Karpas-422 (cell line): ENCODE data around the gene IL10RB. TPM values are rescaled to one million over a fixed set of nuclear protein-coding genes. Genes with fewer than 3 reads are reported as not detected.
A peak's percentile ranks its signal among the peaks of the same experiment; 100 is the strongest.

Experiments
- DNase-seq: peaks from one replicate; pipeline ENCODE4 v3.0.0-alpha.2; 2015
- H2AFZ ChIP-seq: fragments of 200-600 bp; sonication (generic); 2 replicates; pipeline ENCODE4 v1.6.1; 2014; ENCODE audit warnings: antibody characterized with exemption, low read length, mixed read lengths
- H3K27ac ChIP-seq: fragments of 200-600 bp; sonication (generic); 2 replicates; pipeline ENCODE4 v1.5.1; 2014; ENCODE audit warnings: mild to moderate bottlenecking, low read length, moderate library complexity
- H3K27me3 ChIP-seq: fragments of 200-600 bp; sonication (generic); 2 replicates; pipeline ENCODE4 v1.6.1; 2014; ENCODE audit warnings: low read length, mixed read lengths
- H3K36me3 ChIP-seq: fragments of 200-600 bp; sonication (generic); 2 replicates; pipeline ENCODE4 v1.6.1; 2014; ENCODE audit warnings: low read length, mixed read lengths; ENCODE audit not compliant: insufficient read depth
- H3K4me1 ChIP-seq: fragments of 200-600 bp; sonication (generic); 2 replicates; pipeline ENCODE4 v1.6.1; 2014; ENCODE audit warnings: mild to moderate bottlenecking, low read length, mixed read lengths
- H3K4me2 ChIP-seq: fragments of 200-600 bp; sonication (generic); 2 replicates; pipeline ENCODE4 v1.6.1; 2014; ENCODE audit warnings: low read length, low read depth, mild to moderate bottlenecking; ENCODE audit not compliant: poor library complexity, severe bottlenecking
- H3K4me3 ChIP-seq: fragments of 200-600 bp; sonication (generic); 2 replicates; pipeline ENCODE4 v1.5.1; 2014; ENCODE audit warnings: mild to moderate bottlenecking, antibody characterized with exemption, low read length, mixed read lengths
- H3K79me2 ChIP-seq: fragments of 200-600 bp; sonication (generic); 2 replicates; pipeline ENCODE4 v1.6.1; 2014; ENCODE audit warnings: mild to moderate bottlenecking, low read length, mixed read lengths
- H3K9ac ChIP-seq: fragments of 200-600 bp; sonication (generic); 2 replicates; pipeline ENCODE4 v1.6.0; 2014; ENCODE audit warnings: low read length
- H3K9me2 ChIP-seq: fragments of 200-600 bp; sonication (generic), shearing (Covaris generic); replicated peaks from 2 replicates; pipeline ENCODE4 v1.6.0; 2014; ENCODE audit warnings: mild to moderate bottlenecking, low read length, moderate library complexity; ENCODE audit not compliant: insufficient read depth
- H3K9me3 ChIP-seq: fragments of 300-700, 200-600 bp; sonication (generic); 2 replicates; pipeline ENCODE4 v1.6.1; 2014; ENCODE audit warnings: low read length, mixed read lengths
- H4K20me1 ChIP-seq: fragments of 200-600 bp; sonication (generic); 2 replicates; pipeline ENCODE4 v1.6.1; 2014; ENCODE audit warnings: mild to moderate bottlenecking, antibody characterized with exemption, low read length, low read depth; ENCODE audit not compliant: insufficient read depth
- total RNA-seq: library from RNA; depleted of rRNA; stranded (reverse); fragments of >200 nt; shearing (Covaris generic); gene quantifications from 2 replicates; pipeline ENCODE4 v1.2.3, GENCODE V29; 2014; ENCODE audit warnings: low replicate concordance

The IL10RB gene
- total RNA-seq, 1 experiment from 2014 or later: 67.0 TPM

DNA sequence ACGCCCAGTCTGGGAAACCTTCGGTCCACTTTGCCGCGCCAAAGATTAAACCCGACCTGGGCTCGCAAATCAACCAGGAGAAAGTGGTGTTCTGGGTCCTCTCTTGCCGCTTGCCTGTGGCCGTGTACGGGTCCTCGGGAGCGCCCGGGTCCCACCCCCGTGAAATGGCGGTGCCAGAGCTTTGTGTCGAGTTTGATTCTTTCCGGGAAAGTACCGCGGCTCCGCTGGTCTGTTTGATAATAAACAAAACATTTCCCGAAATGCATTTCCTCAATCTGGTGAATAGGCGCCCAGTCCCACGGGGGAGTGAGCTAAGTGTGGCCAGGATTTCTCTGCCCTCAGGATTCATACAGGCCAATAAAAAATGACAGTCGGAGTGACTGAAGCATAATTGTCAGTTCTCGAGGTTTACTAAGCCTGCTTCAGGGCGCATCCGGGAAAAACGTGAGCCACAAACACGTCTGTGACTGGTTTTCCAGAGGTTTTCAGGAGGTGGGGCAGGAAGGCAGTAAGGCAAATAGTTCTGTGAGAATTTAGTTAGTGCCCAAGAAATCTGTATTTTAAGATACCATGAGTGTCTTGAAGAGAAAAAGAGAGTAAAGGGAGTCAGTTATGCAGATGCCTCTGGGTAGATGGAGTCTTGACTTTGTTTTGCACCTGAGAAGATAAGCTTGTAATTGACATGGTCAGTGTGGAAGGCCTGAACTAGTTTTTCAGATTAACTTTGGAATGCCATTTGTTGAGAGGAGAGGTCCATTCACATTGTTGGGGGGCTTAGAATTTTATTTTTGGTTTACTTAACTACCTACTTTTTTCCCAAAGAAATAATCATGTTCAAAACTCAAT lies 59.3 kb downstream of the IL10RB start:
- Histone ChIP-seq H3K79me2 (peaks cover 54% of the 10 kb centered on the region), H2AFZ (peak overlapping the region; percentile 88), H3K4me3 (peak overlapping the region; percentile 81), H3K4me2 (peak overlapping the region; percentile 94), H4K20me1 (no peaks in the 10 kb centered on the region), H3K9me2 (no peaks in the 10 kb centered on the region), H3K4me1 (peaks cover 23% of the 10 kb centered on the region), H3K9me3 (no peaks in the 10 kb centered on the region), H3K27me3 (no peaks in the 10 kb centered on the region), H3K9ac (peak overlapping the region; percentile 93), H3K36me3 (no peaks in the 10 kb centered on the region), H3K27ac (peak overlapping the region; percentile 54)
- DNase-seq: peak; percentile 73

GRCh38 chr21:33327326-33327725 lies 61.2 kb downstream of the IL10RB start:
- Histone ChIP-seq H2AFZ (no peak overlapping the region), H3K4me2 (peak overlapping the region; percentile 94), H3K36me3 (no peaks in the 10 kb centered on the region; the same call in 1 of the 2 replicates), H3K9me3 (peaks cover 3% of the 10 kb centered on the region; the same call in 1 of the 2 replicates), H3K9ac (no peak overlapping the region), H3K27me3 (no peaks in the 10 kb centered on the region), H3K4me1 (peaks cover 23% of the 10 kb centered on the region), H4K20me1 (no peaks in the 10 kb centered on the region), H3K9me2 (no peaks in the 10 kb centered on the region), H3K79me2 (peaks cover 72% of the 10 kb centered on the region), H3K27ac (no peak overlapping the region), H3K4me3 (no peak overlapping the region)
- no peak for DNase-seq

DNA sequence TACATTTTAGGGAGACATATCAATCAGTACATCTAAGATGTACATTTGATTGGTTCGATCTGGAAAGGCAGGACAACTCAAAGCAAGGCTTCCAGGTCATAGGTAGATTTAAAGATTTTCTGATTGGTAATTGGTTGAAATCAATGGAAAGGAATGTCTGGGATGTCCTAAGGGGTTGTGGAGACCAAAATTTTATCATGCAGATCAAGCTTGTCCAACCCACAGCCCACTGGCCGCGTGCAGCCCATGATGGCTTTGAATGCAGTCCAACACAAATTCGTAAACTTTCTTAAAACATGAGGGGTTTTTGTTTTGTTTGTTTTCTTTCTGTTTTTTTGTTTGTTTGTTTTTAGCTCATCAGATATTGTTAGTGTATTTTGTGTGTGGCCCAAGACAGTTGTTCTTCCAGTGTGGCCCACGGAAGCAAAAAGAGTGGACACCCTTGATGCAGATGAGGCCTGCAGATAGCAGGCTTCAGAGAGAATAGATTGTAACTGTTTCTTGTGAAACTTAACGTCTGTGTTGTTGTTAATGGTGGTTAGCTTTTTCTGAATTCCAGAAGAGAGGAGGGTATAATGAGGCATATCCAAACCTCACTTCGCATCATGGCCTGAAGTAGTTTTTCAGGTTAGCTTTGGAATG lies 61.7 kb downstream of the IL10RB start:
- Histone ChIP-seq H3K9ac (no peak overlapping the region), H3K27me3 (no peaks in the 10 kb centered on the region), H2AFZ (no peak overlapping the region), H3K36me3 (no peaks in the 10 kb centered on the region; the same call in 1 of the 2 replicates), H3K27ac (no peak overlapping the region), H3K9me3 (peaks cover 4% of the 10 kb centered on the region; the same call in 1 of the 2 replicates), H4K20me1 (no peaks in the 10 kb centered on the region), H3K9me2 (no peaks in the 10 kb centered on the region), H3K4me3 (no peak overlapping the region), H3K4me1 (peaks cover 23% of the 10 kb centered on the region), H3K4me2 (no peak overlapping the region), H3K79me2 (peaks cover 76% of the 10 kb centered on the region)
- no peak for DNase-seq

DNA sequence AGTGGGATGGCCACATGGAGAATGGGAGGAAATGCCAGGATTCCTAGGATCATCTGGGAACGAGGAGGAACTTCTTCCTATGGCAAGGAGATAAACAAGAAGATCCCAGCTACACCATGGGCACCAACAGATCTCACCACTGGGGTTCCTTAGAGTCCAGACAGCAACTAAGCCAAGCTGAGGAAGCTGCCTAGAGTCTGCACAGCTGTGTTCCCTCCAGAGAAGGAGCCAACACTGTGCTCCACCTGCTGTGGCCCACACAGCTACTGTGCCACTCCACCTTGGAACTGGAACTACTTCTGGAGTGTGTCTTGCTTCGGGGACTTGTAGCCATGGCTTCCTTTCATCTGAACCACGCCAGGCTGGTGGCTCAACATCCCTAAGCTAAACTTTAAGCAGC lies 64.6 kb downstream of the IL10RB start:
- Histone ChIP-seq H3K27ac (no peak overlapping the region), H3K4me2 (no peak overlapping the region), H4K20me1 (no peaks in the 10 kb centered on the region), H2AFZ (no peak overlapping the region), H3K9me3 (peaks cover 7% of the 10 kb centered on the region; the same call in 1 of the 2 replicates), H3K4me3 (no peak overlapping the region), H3K79me2 (peaks cover 90% of the 10 kb centered on the region), H3K9me2 (no peaks in the 10 kb centered on the region), H3K9ac (no peak overlapping the region), H3K27me3 (no peaks in the 10 kb centered on the region), H3K36me3 (peaks cover 10% of the 10 kb centered on the region), H3K4me1 (peaks cover 17% of the 10 kb centered on the region)
- no peak for DNase-seq

GRCh38 chr21:33332143-33332542 lies 66.0 kb downstream of the IL10RB start:
- Histone ChIP-seq H3K79me2 (peaks cover 76% of the 10 kb centered on the region), H2AFZ (no peak overlapping the region), H4K20me1 (no peaks in the 10 kb centered on the region), H3K36me3 (peaks cover 10% of the 10 kb centered on the region), H3K4me3 (no peak overlapping the region), H3K27me3 (no peaks in the 10 kb centered on the region), H3K27ac (no peak overlapping the region), H3K9me2 (no peaks in the 10 kb centered on the region), H3K4me1 (peaks cover 4% of the 10 kb centered on the region; the same call in 1 of the 2 replicates), H3K9ac (no peak overlapping the region), H3K9me3 (peaks cover 7% of the 10 kb centered on the region; the same call in 1 of the 2 replicates), H3K4me2 (no peak overlapping the region)
- no peak for DNase-seq

DNA sequence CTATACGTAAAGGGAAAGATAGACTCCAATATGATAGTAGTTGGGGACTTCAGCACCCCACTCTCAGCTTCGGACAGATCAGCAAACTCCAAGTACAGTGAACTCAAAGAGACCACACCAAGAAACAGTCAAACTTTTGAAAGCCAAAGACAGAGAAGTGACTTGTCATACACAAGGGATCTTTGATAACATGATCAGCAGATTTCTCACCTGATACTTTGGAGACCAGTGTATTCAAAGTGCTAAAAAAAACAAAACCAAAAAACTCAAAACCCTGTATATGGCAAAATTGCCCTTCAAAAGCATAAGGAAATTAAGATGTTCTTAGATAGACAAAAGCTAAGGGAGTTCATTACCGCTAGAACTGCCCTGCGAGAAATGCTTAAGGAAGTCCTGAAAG lies 68.0 kb downstream of the IL10RB start:
- H3K79me2 ChIP-seq: peaks cover 63% of the 10 kb centered on the region
- no peak overlapping the region for H2AFZ ChIP-seq
- no peak overlapping the region for H3K27ac ChIP-seq
- no peaks in the 10 kb centered on the region for H3K9me2 ChIP-seq
- H3K9ac ChIP-seq: no peak overlapping the region
- peaks cover 7% of the 10 kb centered on the region; the same call in 1 of the 2 replicates for H3K9me3 ChIP-seq
- no peak for DNase-seq
- H3K36me3 ChIP-seq: peaks cover 10% of the 10 kb centered on the region
- H4K20me1 ChIP-seq: no peaks in the 10 kb centered on the region
- H3K4me1 ChIP-seq: peaks cover 11% of the 10 kb centered on the region
- no peak overlapping the region for H3K4me2 ChIP-seq
- no peak overlapping the region for H3K4me3 ChIP-seq
- H3K27me3 ChIP-seq: no peaks in the 10 kb centered on the region

DNA sequence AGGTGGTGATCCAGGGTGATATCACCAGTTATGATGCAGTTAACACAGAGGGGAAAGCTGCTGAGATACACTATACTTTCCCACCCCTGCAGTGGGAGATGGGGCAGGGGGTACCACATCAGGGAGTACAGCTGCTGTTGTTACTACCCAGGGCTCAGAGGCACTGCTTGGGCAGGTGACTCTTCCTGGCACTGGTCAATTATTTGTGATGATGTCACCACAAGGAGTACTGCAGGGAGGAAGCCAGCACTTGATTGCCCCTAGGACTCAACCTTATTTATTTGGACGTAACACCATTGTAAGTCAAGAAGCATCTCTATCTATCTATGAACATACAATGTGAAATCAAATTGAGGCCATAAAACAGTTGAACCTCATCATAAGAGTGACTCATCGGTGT lies 68.7 kb downstream of the IL10RB start:
- H3K9me3 ChIP-seq: peaks cover 7% of the 10 kb centered on the region; the same call in 1 of the 2 replicates
- no peak overlapping the region for H3K27ac ChIP-seq
- no peak overlapping the region for H3K9ac ChIP-seq
- no peaks in the 10 kb centered on the region for H3K9me2 ChIP-seq
- peaks cover 10% of the 10 kb centered on the region for H3K4me1 ChIP-seq
- DNase-seq: no peak
- H3K27me3 ChIP-seq: no peaks in the 10 kb centered on the region
- H4K20me1 ChIP-seq: no peaks in the 10 kb centered on the region
- H3K4me2 ChIP-seq: no peak overlapping the region
- no peak overlapping the region for H3K4me3 ChIP-seq
- H3K36me3 ChIP-seq: peaks cover 10% of the 10 kb centered on the region
- no peak overlapping the region for H2AFZ ChIP-seq
- peaks cover 56% of the 10 kb centered on the region for H3K79me2 ChIP-seq

GRCh38 chr21:33339135-33339534 lies 73.0 kb downstream of the IL10RB start:
- Histone ChIP-seq H2AFZ (no peak overlapping the region), H3K36me3 (peaks cover 17% of the 10 kb centered on the region), H4K20me1 (no peaks in the 10 kb centered on the region), H3K4me3 (no peak overlapping the region), H3K27ac (no peak overlapping the region), H3K27me3 (no peaks in the 10 kb centered on the region), H3K4me1 (peaks cover 10% of the 10 kb centered on the region), H3K9me2 (no peaks in the 10 kb centered on the region), H3K9ac (no peak overlapping the region), H3K9me3 (no peaks in the 10 kb centered on the region), H3K79me2 (peaks cover 34% of the 10 kb centered on the region), H3K4me2 (no peak overlapping the region)
- peak; percentile 65 for DNase-seq
